T-cell (primary cell): Measurements from ENCODE around the gene LRRC61. TPM values are rescaled to one million over a fixed set of nuclear protein-coding genes. Genes with fewer than 3 reads are reported as not detected.

Source experiments
- ATAC-seq, 4 experiments: fragments of 200-7000 bp in 3 of 4; fragments of 150-1000 bp in 1 of 4; cut with Tn5 transposase; replicated peaks in 1 of 4; 1 replicate in 3 of 4; 2 replicates in 1 of 4; pipeline ENCODE4 v1.10.0; 2021; ENCODE audit warnings: moderate library complexity in 3 of 4, mild to moderate bottlenecking in 2 of 4, moderate number of reproducible peaks in 1 of 4
- CTCF ChIA-PET, 2 donors: fragments of 300-600 bp; sonication (Branson Sonifier 250); formaldehyde crosslinking; loops; one replicate each; lab custom pipeline; 2022; ENCODE audit warnings: antibody characterized with exemption in 2 of 2; lab: Charles Lee
- POLR2A ChIA-PET, 2 donors: fragments of 300-600 bp; sonication (Branson Sonifier 250); formaldehyde crosslinking; loops; one replicate each; lab custom pipeline; 2022; ENCODE audit warnings: antibody characterized with exemption in 2 of 2; lab: Charles Lee
- DNase-seq, 35 experiments: peaks; one replicate each; pipeline versions ENCODE4 v3.0.0 to v3.0.0-alpha.2; 2013 to 2023
- H3K27ac ChIP-seq: one replicate; pipeline ENCODE4 v1.5.1; 2013; ENCODE audit warnings: low read length
- H3K27me3 ChIP-seq, 2 experiments: replicated peaks in 1 of 2; 1 replicate in 1 of 2; 2 replicates in 1 of 2; pipeline versions ENCODE4 v1.6.1 to v1.7.0; 2013; ENCODE audit warnings: low read length in 1 of 2, mixed read lengths in 1 of 2; ENCODE audit not compliant: control insufficient read depth in 2 of 2, insufficient read depth in 2 of 2; ENCODE audit errors: extremely low read depth in 1 of 2
- H3K36me3 ChIP-seq, 2 donors: 1 replicate in 1 of 2; 2 replicates in 1 of 2; pipeline versions ENCODE4 v1.6.1 to v1.7.0; 2013; ENCODE audit warnings: low read length in 1 of 2; ENCODE audit not compliant: control insufficient read depth in 2 of 2, insufficient read depth in 1 of 2; ENCODE audit errors: extremely low read depth in 1 of 2
- H3K4me1 ChIP-seq, 2 experiments: 1 replicate in 1 of 2; 2 replicates in 1 of 2; pipeline versions ENCODE4 v1.6.1 to v1.7.0; 2013; ENCODE audit warnings: low read length in 2 of 2, mixed read lengths in 1 of 2; ENCODE audit not compliant: insufficient read depth in 2 of 2, control insufficient read depth in 1 of 2; ENCODE audit errors: extremely low read depth in 1 of 2
- H3K4me3 ChIP-seq, 2 donors: 1 replicate in 1 of 2; 2 replicates in 1 of 2; pipeline versions ENCODE4 v1.5.1 to v1.7.0; 2013; ENCODE audit warnings: mild to moderate bottlenecking in 2 of 2, low read length in 1 of 2, moderate library complexity in 1 of 2; ENCODE audit not compliant: control insufficient read depth in 1 of 2; ENCODE audit errors: extremely low read depth in 1 of 2
- H3K9me3 ChIP-seq: 2 replicates; pipeline ENCODE4 v1.7.0; 2013
- H3K27ac Mint-ChIP-seq, 2 donors: one replicate each; pipeline ENCODE4 v1.8.0; 2020 to 2021; ENCODE audit warnings: mild to moderate bottlenecking in 2 of 2, mixed read lengths in 2 of 2
- H3K27me3 Mint-ChIP-seq, 2 donors: one replicate each; pipeline ENCODE4 v1.8.0; 2021 to 2022; ENCODE audit warnings: mixed read lengths in 2 of 2
- H3K36me3 Mint-ChIP-seq: one replicate; pipeline ENCODE4 v1.8.0; 2021; ENCODE audit warnings: mixed read lengths
- H3K4me1 Mint-ChIP-seq, 3 donors: one replicate each; pipeline ENCODE4 v1.8.0; 2020 to 2022; ENCODE audit warnings: mixed read lengths in 3 of 3, mild to moderate bottlenecking in 1 of 3
- H3K4me3 Mint-ChIP-seq, 3 donors: one replicate each; pipeline ENCODE4 v1.8.0; 2020 to 2022; ENCODE audit warnings: mild to moderate bottlenecking in 3 of 3, mixed read lengths in 3 of 3, moderate library complexity in 3 of 3
- H3K9me3 Mint-ChIP-seq, 3 donors: one replicate each; pipeline ENCODE4 v1.8.0; 2020 to 2022; ENCODE audit warnings: mixed read lengths in 3 of 3
- WGBS: methylation state at CpG from one replicate; pipeline ENCODE4 v1.1.5; 2013; ENCODE audit warnings: missing lambda C conversion rate; ENCODE audit not compliant: insufficient coverage; 5-methylcytosine and 5-hydroxymethylcytosine counted together
- total RNA-seq, 35 experiments: library from RNA in 6 of 35; stranded (reverse) in 6 of 35; fragments of 120-200 nt in 1 of 35; gene quantifications; one replicate each; pipeline versions ENCODE4 v1.2.1 to v1.2.4 and lab custom pipeline; 2013 to 2026

The LRRC61 gene
- total RNA-seq, 5 donors from 2014 or later (not counting 1 experiment from before 2014, with no cell fraction given): 8.8 to 21.4 (median 16.6) TPM

GRCh38 chr7:150337179-150337578 lies 14.0 kb downstream of the LRRC61 start:
- Mint-ChIP-seq H3K4me1 (peaks cover 0 to 18% (median 7%) of the 10 kb centered on the region in 3 donors), H3K36me3 (peaks cover 15% of the 10 kb centered on the region), H3K27me3 (peaks cover 5 to 29% of the 10 kb centered on the region in 2 donors), H3K27ac (no peak overlapping the region), H3K9me3 (no peaks in the 10 kb centered on the region), H3K4me3 (no peak overlapping the region)
- H3K9me3 ChIP-seq: no peaks in the 10 kb centered on the region
- DNase-seq: no peak
- WGBS: 97% methylated on average over 18 of the region's 18 CpGs
- no peak overlapping the region for H3K4me3 ChIP-seq
- ATAC-seq: no peak
- H3K4me1 ChIP-seq: peaks cover 4 to 16% of the 10 kb centered on the region in 2 experiments
- peaks cover 0 to 28% of the 10 kb centered on the region in 2 experiments for H3K27me3 ChIP-seq
- POLR2A ChIA-PET: no interaction called here
- CTCF ChIA-PET: interaction anchor here in 1 of 2 donors (0.5 kb wide), 1 partner anchor 1684 kb away, joined by 5 read pairs; no protein-coding TSS in a partner anchor
- no peak overlapping the region for H3K27ac ChIP-seq
- peaks cover 0 to 6% of the 10 kb centered on the region in 2 donors for H3K36me3 ChIP-seq

- WGBS: 90% methylated on average over 6 of the region's 6 CpGs
- Histone ChIP-seq H3K4me3 (no peak overlapping the region), H3K36me3 (peaks cover 0 to 6% of the 10 kb centered on the region in 2 donors), H3K4me1 (peaks cover 4 to 16% of the 10 kb centered on the region in 2 experiments), H3K27me3 (peaks cover 0 to 32% of the 10 kb centered on the region in 2 experiments), H3K27ac (no peak overlapping the region), H3K9me3 (no peaks in the 10 kb centered on the region)
- CTCF ChIA-PET: no interaction called here
- H3K27ac Mint-ChIP-seq: no peak overlapping the region
- peaks cover 6 to 34% of the 10 kb centered on the region in 2 donors for H3K27me3 Mint-ChIP-seq
- peaks cover 0 to 20% (median 7%) of the 10 kb centered on the region in 3 donors for H3K4me1 Mint-ChIP-seq
- ATAC-seq: no peak
- no peak overlapping the region for H3K4me3 Mint-ChIP-seq
- POLR2A ChIA-PET: no interaction called here
- peaks cover 15% of the 10 kb centered on the region for H3K36me3 Mint-ChIP-seq
- no peak for DNase-seq
- no peaks in the 10 kb centered on the region for H3K9me3 Mint-ChIP-seq
These were observed 14.5 kb downstream of the LRRC61 start for GRCh38 chr7:150337659-150338081.

- 84% methylated on average over 4 of the region's 11 CpGs for WGBS
- Histone ChIP-seq H3K4me1 (peaks cover 4 to 16% of the 10 kb centered on the region in 2 experiments), H3K27ac (no peak overlapping the region), H3K27me3 (peaks cover 0 to 33% of the 10 kb centered on the region in 2 experiments), H3K9me3 (no peaks in the 10 kb centered on the region), H3K36me3 (peaks cover 0 to 6% of the 10 kb centered on the region in 2 donors), H3K4me3 (no peak overlapping the region)
- POLR2A ChIA-PET: no interaction called here
- Mint-ChIP-seq H3K36me3 (peaks cover 15% of the 10 kb centered on the region), H3K4me3 (no peak overlapping the region), H3K9me3 (peaks cover 0 to under 1% (median 0%) of the 10 kb centered on the region in 3 donors), H3K27me3 (peaks cover 7 to 40% of the 10 kb centered on the region in 2 donors), H3K4me1 (peaks cover 0 to 20% (median 7%) of the 10 kb centered on the region in 3 donors), H3K27ac (no peak overlapping the region)
- DNase-seq: no peak
- CTCF ChIA-PET: no interaction called here
- ATAC-seq: no peak
These were observed 15.1 kb downstream of the LRRC61 start for GRCh38 chr7:150338166-150338829.

- Mint-ChIP-seq H3K4me3 (peak overlapping the region in 1 of 3 donors; percentile 6), H3K27me3 (peaks cover 14 to 47% of the 10 kb centered on the region in 2 donors), H3K4me1 (peaks cover 0 to 20% (median 7%) of the 10 kb centered on the region in 3 donors), H3K27ac (no peak overlapping the region), H3K9me3 (peaks cover 0 to 8% (median 5%) of the 10 kb centered on the region in 3 donors), H3K36me3 (peaks cover 18% of the 10 kb centered on the region)
- no peak overlapping the region for H3K27ac ChIP-seq
- WGBS: 90% methylated on average over 3 of the region's 9 CpGs
- no peak overlapping the region for H3K4me3 ChIP-seq
- H3K27me3 ChIP-seq: peaks cover 0 to 36% of the 10 kb centered on the region in 2 experiments
- CTCF ChIA-PET: no interaction called here
- no peaks in the 10 kb centered on the region for H3K9me3 ChIP-seq
- H3K4me1 ChIP-seq: peaks cover 4 to 16% of the 10 kb centered on the region in 2 experiments
- peaks cover 0 to 4% of the 10 kb centered on the region in 2 donors for H3K36me3 ChIP-seq
- ATAC-seq (no peak), DNase-seq (no peak)
- POLR2A ChIA-PET: no interaction called here
These were observed 16.3 kb downstream of the LRRC61 start for GRCh38 chr7:150339409-150339809.

- peaks cover 0 to 20% (median 7%) of the 10 kb centered on the region in 3 donors for H3K4me1 Mint-ChIP-seq
- peak overlapping the region in 1 of 3 donors; percentile 27 for H3K4me3 Mint-ChIP-seq
- peaks cover 18% of the 10 kb centered on the region for H3K36me3 Mint-ChIP-seq
- Histone ChIP-seq H3K36me3 (peaks cover 0 to 4% of the 10 kb centered on the region in 2 donors), H3K4me1 (peaks cover 4 to 16% of the 10 kb centered on the region in 2 experiments), H3K4me3 (peak overlapping the region in 1 of 2 donors; percentile 54), H3K9me3 (no peaks in the 10 kb centered on the region), H3K27me3 (peaks cover 0 to 36% of the 10 kb centered on the region in 2 experiments), H3K27ac (no peak overlapping the region)
- ChIA-PET CTCF (no interaction called here), POLR2A (interaction anchor here in 1 of 2 donors (0.6 kb wide), 1 partner anchor 132 kb away, joined by 3 read pairs; no protein-coding TSS in a partner anchor)
- H3K9me3 Mint-ChIP-seq: peaks cover 0 to 8% (median 5%) of the 10 kb centered on the region in 3 donors
- DNase-seq: no peak
- WGBS: 54% methylated on average over 28 of the region's 39 CpGs
- H3K27ac Mint-ChIP-seq: no peak overlapping the region
- H3K27me3 Mint-ChIP-seq: peaks cover 14 to 47% of the 10 kb centered on the region in 2 donors
- peak in 2 of 4 experiments; percentile 54 to 60 for ATAC-seq
These were observed 17.0 kb downstream of the LRRC61 start for GRCh38 chr7:150340024-150340749.

- peaks cover 18% of the 10 kb centered on the region for H3K36me3 Mint-ChIP-seq
- CTCF ChIA-PET: no interaction called here
- POLR2A ChIA-PET: no interaction called here
These were observed 17.7 kb downstream of the LRRC61 start for GRCh38 chr7:150340875-150341262.

More at GRCh38 chr7:150340875-150341262, 17.7 kb downstream of the LRRC61 start:
- peaks cover 0 to 4% of the 10 kb centered on the region in 2 donors for H3K36me3 ChIP-seq
- peak overlapping the region in 1 of 3 donors; percentile 27 for H3K4me3 Mint-ChIP-seq
- H3K27me3 ChIP-seq: peaks cover 0 to 36% of the 10 kb centered on the region in 2 experiments
- no peak overlapping the region for H3K27ac ChIP-seq
- no peaks in the 10 kb centered on the region for H3K9me3 ChIP-seq
- DNase-seq: no peak
- WGBS: 50% methylated on average over 19 of the region's 29 CpGs
- H3K27me3 Mint-ChIP-seq: peaks cover 14 to 47% of the 10 kb centered on the region in 2 donors
- no peak overlapping the region for H3K27ac Mint-ChIP-seq
- peaks cover 4 to 16% of the 10 kb centered on the region in 2 experiments for H3K4me1 ChIP-seq
- H3K9me3 Mint-ChIP-seq: peaks cover 0 to 8% (median 5%) of the 10 kb centered on the region in 3 donors
- peak overlapping the region in 1 of 2 donors; percentile 23 for H3K4me3 ChIP-seq
- H3K4me1 Mint-ChIP-seq: peaks cover 0 to 20% (median 7%) of the 10 kb centered on the region in 3 donors
- ATAC-seq: no peak
